GM19467 (cell line): ENCODE measurements around the gene CNN1.
"Not testable (repeated sequence)": the region's sequence is repeated elsewhere in the genome, so short reads cannot be mapped to it uniquely, and the experiment has no call there.

ENCODE experiments used
- ATAC-seq: cut with Tn5 transposase; IDR thresholded peaks from one replicate; pipeline ENCODE4 v1.9.1; 2021; ENCODE audit warnings: mild to moderate bottlenecking, moderate library complexity; ENCODE audit not compliant: unreplicated experiment

CNN1 gene

GRCh38 chr19:11564082-11564807, 25.6 kb downstream of the CNN1 start:
- not testable (repeated sequence) for ATAC-seq

GRCh38 chr19:11565649-11565980, 27.0 kb downstream of the CNN1 start:
- ATAC-seq: not testable (repeated sequence)

- ATAC-seq: no peak
Observed at GRCh38 chr19:11566164-11566563, 27.5 kb downstream of the CNN1 start.

- ATAC-seq: no peak
Observed at GRCh38 chr19:11570039-11570462, 31.4 kb downstream of the CNN1 start.

- ATAC-seq: not testable (repeated sequence)
Observed at GRCh38 chr19:11573354-11573753, 34.7 kb downstream of the CNN1 start.

DNA sequence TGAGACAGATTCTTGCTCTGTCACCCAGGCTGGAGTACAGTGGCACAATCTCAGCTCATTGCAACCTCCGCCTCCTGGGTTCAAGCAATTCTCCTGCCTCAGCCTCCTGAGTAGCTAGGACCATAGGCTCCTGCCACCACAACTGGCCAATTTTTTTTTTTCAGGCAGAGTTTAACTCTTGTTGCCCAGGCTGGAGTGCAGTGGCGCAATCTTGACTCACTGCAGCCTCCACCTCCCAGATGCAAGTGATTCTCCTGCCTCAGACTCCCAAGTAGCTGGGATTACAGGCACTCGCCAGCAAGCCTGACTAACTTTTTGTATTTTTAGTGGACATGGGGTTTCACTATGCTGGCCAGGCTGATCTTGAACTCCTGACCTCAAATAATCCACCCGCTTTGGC, 35.1 kb downstream of the CNN1 start:
- not testable (repeated sequence) for ATAC-seq

GRCh38 chr19:11574689-11575088, 36.0 kb downstream of the CNN1 start:
- ATAC-seq: no peak

GRCh38 chr19:11576227-11576626, 37.6 kb downstream of the CNN1 start:
- no peak for ATAC-seq

DNA sequence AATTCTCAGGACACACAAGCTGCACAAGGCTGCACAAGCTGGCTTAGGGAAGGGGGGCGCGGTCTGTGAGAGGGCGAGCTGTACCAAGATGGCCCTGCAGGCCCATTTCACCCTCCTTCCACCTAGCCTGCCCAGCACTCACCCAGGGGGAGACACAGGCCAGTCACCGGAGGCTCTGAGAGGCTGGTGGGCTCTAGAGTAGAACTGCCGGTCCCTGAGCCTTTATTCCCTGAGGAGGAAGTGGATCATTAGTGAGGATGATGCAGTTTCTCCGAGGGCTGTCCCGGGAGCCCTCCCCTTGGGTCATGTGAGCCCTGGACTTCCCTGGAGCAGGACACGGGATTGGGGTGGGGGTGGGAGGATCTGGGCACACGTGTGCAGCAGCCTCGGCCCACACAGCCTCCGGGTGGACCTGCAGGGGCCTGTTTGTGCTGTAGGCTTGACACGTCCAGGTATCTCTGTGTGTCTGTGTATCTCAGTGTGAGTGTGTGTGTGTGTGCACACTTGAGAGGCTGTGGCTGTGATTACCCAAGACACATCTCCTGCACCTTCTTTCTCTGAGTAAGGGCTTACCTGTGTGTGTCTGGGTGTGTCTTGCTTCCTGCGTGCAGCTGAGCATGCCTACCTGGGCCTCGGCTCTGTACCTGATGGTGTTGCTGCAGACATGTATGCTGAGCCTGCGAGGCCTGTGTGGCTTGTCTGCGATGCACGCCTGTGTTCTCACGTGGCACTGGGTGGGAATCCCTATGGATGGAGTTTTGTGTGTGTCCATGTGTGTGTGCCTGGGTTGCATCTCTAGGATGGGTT, 39.0 kb downstream of the CNN1 start, which contains the start of gene ACP5:
TSS of gene ACP5 (minus strand) at position 195 of the 807 bp plus-strand sequence. CDS start 328 bp downstream, outside the sequence.
- no peak for ATAC-seq

- ATAC-seq: no peak
Observed at GRCh38 chr19:11578258-11579142, 39.8 kb downstream of the CNN1 start.

- no peak for ATAC-seq
Observed at GRCh38 chr19:11580116-11580515, 41.5 kb downstream of the CNN1 start.

DNA sequence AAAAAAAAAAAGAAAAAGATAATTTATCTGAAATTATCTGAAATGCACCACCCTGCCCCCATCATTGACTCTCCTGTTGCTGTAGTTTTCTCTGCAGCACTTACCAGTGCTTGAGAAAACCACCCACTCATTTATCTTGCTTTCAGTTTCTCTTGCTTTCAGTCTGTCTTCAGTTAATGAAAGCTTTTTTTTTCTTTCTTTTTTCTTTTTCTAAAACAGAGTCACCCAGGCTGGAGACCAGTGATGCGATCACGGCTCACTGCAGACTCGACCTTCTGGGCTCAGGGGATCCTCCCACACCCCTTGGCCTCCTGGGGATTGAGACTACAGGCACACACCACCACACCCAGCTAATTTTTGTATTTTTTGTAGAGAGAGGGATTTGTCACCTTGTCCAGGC, 43.1 kb downstream of the CNN1 start:
- peak; percentile 71 for ATAC-seq

GRCh38 chr19:11586331-11586730, 47.7 kb downstream of the CNN1 start:
- no peak for ATAC-seq

- no peak for ATAC-seq
Observed at GRCh38 chr19:11587302-11587974, 48.8 kb downstream of the CNN1 start.

DNA sequence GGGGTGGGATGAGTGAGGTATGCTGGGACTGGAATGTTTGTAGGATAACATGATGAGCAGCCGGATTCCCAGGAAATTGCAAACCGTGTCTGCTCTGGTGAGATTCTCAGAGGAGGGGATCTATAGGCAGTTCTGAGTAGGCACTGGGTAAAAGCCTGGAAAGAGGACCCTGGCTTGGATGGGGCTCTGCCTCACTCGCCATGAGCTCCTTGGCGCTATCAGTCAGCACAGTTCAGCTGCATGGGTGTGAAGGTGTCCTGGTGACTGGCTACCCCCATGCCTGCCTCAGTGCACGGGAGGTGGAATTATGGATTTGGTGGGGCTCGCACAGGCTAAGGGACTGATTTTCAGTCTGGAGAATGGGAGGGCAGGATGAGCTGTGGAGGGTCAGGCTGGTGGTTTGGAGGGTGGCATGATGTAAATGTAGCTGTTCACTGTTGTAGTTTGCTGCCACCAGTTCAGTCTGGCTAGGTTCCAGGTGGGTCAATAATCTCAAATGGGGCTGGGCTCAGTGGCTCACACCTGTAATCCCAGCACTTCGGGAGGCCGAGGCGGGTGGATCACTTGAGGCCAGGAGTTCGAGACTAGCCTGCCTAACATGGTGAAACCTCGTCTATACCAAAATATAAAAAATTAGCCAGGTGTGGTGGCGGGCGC, 49.5 kb downstream of the CNN1 start:
- no peak for ATAC-seq

DNA sequence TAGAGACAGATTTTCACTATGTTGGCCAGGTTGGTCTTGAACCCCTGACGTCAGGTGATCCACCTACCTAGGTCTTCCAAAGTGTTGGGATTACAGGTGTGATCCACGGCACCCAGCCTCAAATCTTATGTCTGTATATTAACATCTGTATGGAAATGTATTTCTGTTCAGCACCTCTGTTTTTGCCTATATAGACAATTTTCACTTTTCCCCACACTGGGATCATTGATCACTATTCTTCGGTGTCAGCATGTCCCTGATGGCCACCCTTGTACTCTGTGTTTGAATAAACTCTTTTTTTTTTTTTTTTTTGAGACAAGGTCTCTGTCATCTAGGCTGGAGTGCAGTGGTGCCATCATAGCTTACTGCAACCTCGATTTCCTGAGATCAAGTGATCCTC, 55.4 kb downstream of the CNN1 start:
- ATAC-seq: no peak

DNA sequence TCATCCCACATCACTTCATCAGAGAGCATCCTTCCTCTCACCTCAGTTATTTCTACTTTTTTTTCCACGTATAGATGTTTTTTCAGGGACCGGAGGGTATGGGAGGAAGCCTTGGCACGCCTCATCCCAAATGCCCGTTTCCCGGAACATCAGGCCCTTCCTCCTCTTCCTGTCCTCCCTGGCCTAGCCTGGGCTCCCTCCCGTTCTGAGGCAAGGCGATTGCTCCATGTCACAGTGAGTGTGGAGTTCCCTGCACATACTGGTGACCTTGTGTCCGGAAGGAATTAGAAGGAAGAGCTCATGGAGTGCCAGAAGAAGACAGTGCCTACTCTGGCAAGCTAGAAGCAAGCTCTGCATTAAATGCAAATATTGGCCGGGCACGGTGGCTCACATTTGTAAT, 57.5 kb downstream of the CNN1 start:
- ATAC-seq: no peak

GRCh38 chr19:11597202-11598102, 58.8 kb downstream of the CNN1 start, which contains the start of gene ZNF627:
Gene ZNF627, plus strand, starts transcription at chr19:11597483. Its CDS starts 145 bp downstream, at chr19:11597628.
- ATAC-seq: peak; percentile 95

GRCh38 chr19:11598103-11598483, 59.4 kb downstream of the CNN1 start:
- no peak for ATAC-seq
